ENCODE results near the gene AOAH. TPM values are rescaled to one million over a fixed set of nuclear protein-coding genes. Genes with fewer than 3 reads are reported as not detected.

AOAH gene
- total and polyA plus RNA-seq, 2 donors = 23.5 to 47.1 TPM

DNA sequence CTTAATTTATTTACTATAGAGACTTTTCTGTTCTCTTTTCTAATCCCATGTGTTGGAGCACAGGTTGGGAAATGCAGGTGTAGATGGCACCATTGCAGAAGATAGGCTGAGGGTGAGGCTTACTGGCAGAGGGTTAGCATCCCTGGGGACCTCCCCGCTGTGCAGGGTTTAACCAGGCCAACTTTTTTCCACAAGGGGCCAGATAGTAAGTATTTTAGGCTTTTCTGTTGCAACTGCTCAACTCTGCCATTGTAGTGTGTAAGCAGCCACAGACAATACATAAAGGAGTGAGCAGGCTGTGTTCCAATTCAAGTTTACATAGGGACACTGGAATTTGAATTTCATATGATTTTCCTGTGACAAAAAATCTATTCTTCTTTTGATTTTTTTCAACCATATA is 34.6 kb upstream of the AOAH start:
- DNase-seq (ENCODE audit: low read depth in 6 of 9, low spot score in 9 of 9) = no peak
- H3K27me3 ChIP-seq (ENCODE audit: control insufficient read depth in 2 of 2, insufficient read depth in 1 of 2, low read length in 1 of 2) = no peaks in the 10 kb centered on the region
- WGBS = 100% methylated on average over 1 of the region's 1 CpG

DNA sequence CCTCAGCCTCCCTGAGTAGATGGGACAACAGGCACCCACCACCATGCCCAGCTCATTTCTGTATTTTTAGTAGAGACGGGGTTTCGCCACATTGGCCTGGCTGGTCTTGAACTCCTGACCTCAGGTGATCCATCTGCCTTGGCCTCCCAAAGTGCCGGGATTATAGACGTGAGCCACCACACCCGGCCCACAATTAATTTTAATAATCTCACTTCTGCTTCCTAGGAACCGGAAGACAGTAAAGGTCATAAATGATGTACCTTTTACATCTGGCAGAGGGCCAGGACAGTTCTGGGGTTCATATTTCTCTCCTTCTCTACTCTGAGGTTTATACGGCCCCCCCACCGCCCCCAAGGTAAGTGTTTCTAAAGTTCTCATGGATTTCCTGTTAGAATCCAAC is 31.2 kb upstream of the AOAH start:
- H3K4me3 ChIP-seq (ENCODE audit: low read length in 2 of 2) = no peak overlapping the region
- H3K36me3 ChIP-seq (ENCODE audit: control insufficient read depth in 2 of 2, insufficient read depth in 2 of 2, low read length in 1 of 2) = no peaks in the 10 kb centered on the region
- H3K27me3 ChIP-seq (ENCODE audit: control insufficient read depth in 2 of 2, insufficient read depth in 1 of 2, low read length in 1 of 2) = no peaks in the 10 kb centered on the region
- H3K4me1 ChIP-seq (ENCODE audit: control insufficient read depth in 2 of 2, insufficient read depth in 2 of 2, low read length in 2 of 2) = no peaks in the 10 kb centered on the region
- no peak overlapping the region for H3K27ac ChIP-seq (ENCODE audit: low read depth in 1 of 2, low read length in 1 of 2)
- WGBS = 93% methylated on average over 8 of the region's 8 CpGs
- DNase-seq (ENCODE audit: low read depth in 6 of 9, low spot score in 9 of 9) = no peak
- H3K9me3 ChIP-seq (ENCODE audit: control insufficient read depth in 2 of 2, insufficient read depth in 1 of 2, low read length in 1 of 2) = no peaks in the 10 kb centered on the region

More for the DNA sequence above, 34.6 kb upstream of the AOAH start:
- Histone ChIP-seq H3K27ac (ENCODE audit: low read depth in 1 of 2, low read length in 1 of 2) (no peak overlapping the region), H3K4me1 (ENCODE audit: control insufficient read depth in 2 of 2, insufficient read depth in 2 of 2, low read length in 2 of 2) (no peaks in the 10 kb centered on the region), H3K4me3 (ENCODE audit: low read length in 2 of 2) (no peak overlapping the region), H3K9me3 (ENCODE audit: control insufficient read depth in 2 of 2, insufficient read depth in 1 of 2, low read length in 1 of 2) (no peaks in the 10 kb centered on the region), H3K36me3 (ENCODE audit: control insufficient read depth in 2 of 2, insufficient read depth in 2 of 2, low read length in 1 of 2) (no peaks in the 10 kb centered on the region)

DNA sequence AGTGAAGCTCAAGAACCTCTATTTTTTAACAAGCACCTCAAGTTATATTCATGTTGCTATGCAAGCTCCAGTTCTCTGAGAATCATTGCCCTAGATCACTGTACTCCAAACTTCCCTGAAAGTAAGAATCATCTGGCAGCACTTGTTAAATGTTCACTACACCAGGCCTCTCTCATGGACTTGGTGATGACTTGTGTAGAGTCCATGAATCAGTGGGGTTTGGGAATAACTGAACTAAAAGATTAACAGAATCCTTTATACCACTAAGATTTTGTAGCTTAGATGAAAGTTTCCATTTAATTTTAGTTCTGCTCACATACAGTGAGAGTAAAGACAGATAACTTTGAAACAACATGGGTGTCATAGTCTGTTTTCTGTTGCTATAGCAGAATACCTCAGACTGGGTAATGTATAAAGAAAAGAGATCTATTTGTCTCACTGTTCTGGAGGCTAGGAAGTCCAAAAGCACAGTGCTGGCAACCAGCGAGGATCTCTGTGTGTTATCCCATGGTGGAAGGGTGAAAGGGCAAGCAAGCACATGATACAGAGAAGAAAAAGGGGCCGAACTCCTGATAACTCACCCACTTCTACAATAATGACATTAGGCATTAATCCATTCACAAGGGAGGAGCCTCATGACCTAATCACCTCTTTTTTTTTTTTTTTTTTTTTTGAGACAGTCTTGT is 27.9 kb upstream of the AOAH start:
- Histone ChIP-seq H3K4me3 (ENCODE audit: low read length in 2 of 2) (no peak overlapping the region), H3K36me3 (ENCODE audit: control insufficient read depth in 2 of 2, insufficient read depth in 2 of 2, low read length in 1 of 2) (no peaks in the 10 kb centered on the region), H3K27me3 (ENCODE audit: control insufficient read depth in 2 of 2, insufficient read depth in 1 of 2, low read length in 1 of 2) (no peaks in the 10 kb centered on the region), H3K27ac (ENCODE audit: low read depth in 1 of 2, low read length in 1 of 2) (no peak overlapping the region), H3K4me1 (ENCODE audit: control insufficient read depth in 2 of 2, insufficient read depth in 2 of 2, low read length in 2 of 2) (peaks cover 0 to 2% of the 10 kb centered on the region in 2 donors), H3K9me3 (ENCODE audit: control insufficient read depth in 2 of 2, insufficient read depth in 1 of 2, low read length in 1 of 2) (no peaks in the 10 kb centered on the region)
- WGBS = over 99% methylated on average over 2 of the region's 2 CpGs
- no peak for DNase-seq (ENCODE audit: low read depth in 6 of 9, low spot score in 9 of 9)

DNA sequence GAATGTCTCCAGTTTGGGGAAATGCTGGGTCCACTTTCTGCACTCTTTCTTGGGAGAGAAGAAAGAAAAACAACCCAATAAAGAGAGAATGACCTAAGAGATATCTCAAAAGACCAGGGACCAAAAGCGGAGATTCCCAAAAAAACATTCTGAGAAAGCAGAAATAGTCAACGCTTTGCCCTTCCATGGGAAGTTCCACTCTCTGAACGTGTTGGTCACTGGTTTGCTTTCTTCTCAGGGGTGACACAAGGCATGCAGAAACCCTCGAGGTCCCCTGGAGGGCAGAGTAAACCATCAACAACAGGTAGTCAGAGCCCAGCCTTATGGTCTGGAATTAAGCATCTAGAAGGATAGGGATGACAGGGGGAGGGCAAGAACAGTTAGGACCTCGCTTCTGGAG is 26.2 kb upstream of the AOAH start:
- Histone ChIP-seq H3K36me3 (ENCODE audit: control insufficient read depth in 2 of 2, insufficient read depth in 2 of 2, low read length in 1 of 2) (no peaks in the 10 kb centered on the region), H3K27me3 (ENCODE audit: control insufficient read depth in 2 of 2, insufficient read depth in 1 of 2, low read length in 1 of 2) (no peaks in the 10 kb centered on the region), H3K4me1 (ENCODE audit: control insufficient read depth in 2 of 2, insufficient read depth in 2 of 2, low read length in 2 of 2) (peaks cover 0 to 2% of the 10 kb centered on the region in 2 donors), H3K4me3 (ENCODE audit: low read length in 2 of 2) (no peak overlapping the region), H3K9me3 (ENCODE audit: control insufficient read depth in 2 of 2, insufficient read depth in 1 of 2, low read length in 1 of 2) (no peaks in the 10 kb centered on the region), H3K27ac (ENCODE audit: low read depth in 1 of 2, low read length in 1 of 2) (no peak overlapping the region)
- no peak for DNase-seq (ENCODE audit: low read depth in 6 of 9, low spot score in 9 of 9)
- WGBS = 81% methylated on average over 5 of the region's 5 CpGs

GRCh38 chr7:36749282-36749960 is 25.1 kb upstream of the AOAH start:
- WGBS = 93% methylated on average over 2 of the region's 2 CpGs
- H3K36me3 ChIP-seq (ENCODE audit: control insufficient read depth in 2 of 2, insufficient read depth in 2 of 2, low read length in 1 of 2) = no peaks in the 10 kb centered on the region
- H3K4me1 ChIP-seq (ENCODE audit: control insufficient read depth in 2 of 2, insufficient read depth in 2 of 2, low read length in 2 of 2) = peaks cover 0 to 2% of the 10 kb centered on the region in 2 donors
- H3K4me3 ChIP-seq (ENCODE audit: low read length in 2 of 2) = no peak overlapping the region
- H3K27ac ChIP-seq (ENCODE audit: low read depth in 1 of 2, low read length in 1 of 2) = no peak overlapping the region
- DNase-seq (ENCODE audit: low read depth in 6 of 9, low spot score in 9 of 9) = no peak
- H3K27me3 ChIP-seq (ENCODE audit: control insufficient read depth in 2 of 2, insufficient read depth in 1 of 2, low read length in 1 of 2) = no peaks in the 10 kb centered on the region
- no peaks in the 10 kb centered on the region for H3K9me3 ChIP-seq (ENCODE audit: control insufficient read depth in 2 of 2, insufficient read depth in 1 of 2, low read length in 1 of 2)

DNA sequence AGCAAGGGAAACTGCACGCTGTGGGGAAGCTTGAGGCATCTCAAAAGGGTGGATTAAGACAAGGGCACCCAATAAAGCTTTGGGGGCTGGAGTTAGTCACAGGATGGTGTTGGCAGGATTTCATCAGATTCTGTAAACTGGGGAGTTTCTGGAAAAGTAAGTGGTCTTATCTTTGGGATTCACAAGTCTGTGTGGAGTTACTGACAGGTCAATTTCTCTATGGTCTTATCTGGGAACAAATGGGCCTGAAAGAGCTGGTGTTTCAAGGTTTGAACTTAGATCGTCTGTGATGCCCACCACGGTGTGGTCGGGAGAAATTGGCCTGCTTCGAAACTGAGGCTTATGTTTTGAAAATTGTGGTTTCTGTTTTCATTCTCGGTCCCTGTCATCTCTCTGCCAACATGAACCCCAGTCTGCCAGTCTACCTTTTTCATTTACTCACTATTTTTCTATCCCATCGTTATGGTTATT is 23.8 kb upstream of the AOAH start:
- Histone ChIP-seq H3K4me3 (ENCODE audit: low read length in 2 of 2) (no peak overlapping the region), H3K9me3 (ENCODE audit: control insufficient read depth in 2 of 2, insufficient read depth in 1 of 2, low read length in 1 of 2) (no peaks in the 10 kb centered on the region), H3K27me3 (ENCODE audit: control insufficient read depth in 2 of 2, insufficient read depth in 1 of 2, low read length in 1 of 2) (no peaks in the 10 kb centered on the region), H3K4me1 (ENCODE audit: control insufficient read depth in 2 of 2, insufficient read depth in 2 of 2, low read length in 2 of 2) (peaks cover 0 to 2% of the 10 kb centered on the region in 2 donors), H3K27ac (ENCODE audit: low read depth in 1 of 2, low read length in 1 of 2) (no peak overlapping the region), H3K36me3 (ENCODE audit: control insufficient read depth in 2 of 2, insufficient read depth in 2 of 2, low read length in 1 of 2) (no peaks in the 10 kb centered on the region)
- no peak for DNase-seq (ENCODE audit: low read depth in 6 of 9, low spot score in 9 of 9)
- 69% methylated on average over 7 of the region's 7 CpGs for WGBS

DNA sequence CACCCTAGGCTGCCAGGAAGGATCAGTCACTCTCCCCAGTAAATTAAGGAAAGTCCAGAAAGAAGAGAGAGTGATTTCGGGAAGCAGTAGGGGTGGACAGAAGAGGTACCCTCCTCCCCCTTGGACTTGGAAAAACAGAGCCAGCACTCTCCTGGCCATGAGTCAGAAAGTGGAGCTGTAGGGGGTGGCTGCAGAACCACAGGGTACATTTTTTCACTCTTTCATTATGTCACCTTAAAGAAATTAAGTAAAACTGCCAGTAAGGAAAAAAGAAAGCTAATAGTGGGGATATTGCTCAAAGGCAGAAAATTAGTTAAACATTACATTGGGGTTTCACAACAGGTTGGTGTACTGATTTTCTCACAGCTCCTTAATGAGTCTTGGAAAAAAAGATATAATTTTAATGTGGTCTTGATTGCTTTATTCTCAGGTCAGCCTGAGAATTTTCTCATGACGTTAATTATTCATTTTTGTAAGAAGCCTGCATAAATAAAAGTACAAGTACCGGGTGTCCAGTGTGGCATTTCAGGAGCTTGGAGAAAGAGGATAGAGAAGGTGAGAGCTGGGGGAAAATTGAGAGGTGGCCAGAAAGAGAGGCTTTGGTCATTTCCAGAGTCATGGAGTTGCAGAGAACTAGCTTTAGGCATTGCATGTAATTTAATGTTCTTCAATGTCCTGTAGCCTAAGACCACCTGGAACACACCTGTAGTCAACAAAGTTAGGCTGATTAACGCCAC is 23.2 kb upstream of the AOAH start:
- Histone ChIP-seq H3K4me1 (ENCODE audit: control insufficient read depth in 2 of 2, insufficient read depth in 2 of 2, low read length in 2 of 2) (peaks cover 0 to 2% of the 10 kb centered on the region in 2 donors), H3K36me3 (ENCODE audit: control insufficient read depth in 2 of 2, insufficient read depth in 2 of 2, low read length in 1 of 2) (no peaks in the 10 kb centered on the region), H3K27me3 (ENCODE audit: control insufficient read depth in 2 of 2, insufficient read depth in 1 of 2, low read length in 1 of 2) (no peaks in the 10 kb centered on the region), H3K27ac (ENCODE audit: low read depth in 1 of 2, low read length in 1 of 2) (no peak overlapping the region), H3K4me3 (ENCODE audit: low read length in 2 of 2) (no peak overlapping the region), H3K9me3 (ENCODE audit: control insufficient read depth in 2 of 2, insufficient read depth in 1 of 2, low read length in 1 of 2) (no peaks in the 10 kb centered on the region)
- WGBS = 96% methylated on average over 4 of the region's 4 CpGs
- no peak for DNase-seq (ENCODE audit: low read depth in 6 of 9, low spot score in 9 of 9)

DNA sequence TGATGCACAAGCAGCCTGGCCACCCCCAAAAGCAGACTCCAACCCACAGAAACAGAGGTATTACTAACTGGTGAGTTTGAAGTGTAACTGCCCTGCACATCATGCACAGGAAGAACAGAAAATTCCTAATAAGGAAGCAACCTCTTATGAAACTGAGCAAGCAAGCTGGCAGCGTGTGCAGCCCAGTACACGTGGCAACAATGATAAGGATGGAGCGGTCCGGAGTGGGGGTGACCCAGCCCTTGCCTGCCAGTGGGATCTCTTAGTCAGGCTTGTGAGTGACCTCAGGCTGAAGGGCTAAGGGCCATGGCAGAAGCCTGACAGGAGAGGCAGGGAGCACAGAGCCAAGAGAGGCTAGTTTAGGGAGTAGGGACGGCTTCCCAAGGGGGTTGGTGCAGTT is 22.1 kb upstream of the AOAH start:
- H3K4me1 ChIP-seq (ENCODE audit: control insufficient read depth in 2 of 2, insufficient read depth in 2 of 2, low read length in 2 of 2) = peaks cover 0 to 2% of the 10 kb centered on the region in 2 donors
- no peak for DNase-seq (ENCODE audit: low read depth in 6 of 9, low spot score in 9 of 9)
- H3K27ac ChIP-seq (ENCODE audit: low read depth in 1 of 2, low read length in 1 of 2) = no peak overlapping the region
- no peaks in the 10 kb centered on the region for H3K36me3 ChIP-seq (ENCODE audit: control insufficient read depth in 2 of 2, insufficient read depth in 2 of 2, low read length in 1 of 2)
- H3K4me3 ChIP-seq (ENCODE audit: low read length in 2 of 2) = no peak overlapping the region
- H3K27me3 ChIP-seq (ENCODE audit: control insufficient read depth in 2 of 2, insufficient read depth in 1 of 2, low read length in 1 of 2) = no peaks in the 10 kb centered on the region
- no peaks in the 10 kb centered on the region for H3K9me3 ChIP-seq (ENCODE audit: control insufficient read depth in 2 of 2, insufficient read depth in 1 of 2, low read length in 1 of 2)
- 94% methylated on average over 5 of the region's 5 CpGs for WGBS

Data from thymus (tissue), 11 donors.